Endothelial cell (in vitro differentiated cells): ENCODE results near the gene KCNQ1OT1. TPM values are rescaled to one million over a fixed set of nuclear protein-coding genes. Genes with fewer than 3 reads are reported as not detected.

Source experiments
- DNase-seq: peaks from one replicate; pipeline ENCODE4 v3.0.0; 2021; ENCODE audit warnings: low spot score
- H3K27ac Mint-ChIP-seq: one replicate; pipeline ENCODE4 v1.8.0; 2021; ENCODE audit warnings: mixed read lengths, inconsistent platforms; ENCODE audit not compliant: unreplicated experiment
- H3K27me3 Mint-ChIP-seq: one replicate; pipeline ENCODE4 v1.8.0; 2021; ENCODE audit warnings: mild to moderate bottlenecking, moderate library complexity, mixed read lengths, inconsistent platforms; ENCODE audit not compliant: unreplicated experiment
- H3K36me3 Mint-ChIP-seq: one replicate; pipeline ENCODE4 v1.8.0; 2021; ENCODE audit warnings: mild to moderate bottlenecking, low read depth, mixed read lengths, inconsistent platforms; ENCODE audit not compliant: unreplicated experiment
- H3K4me1 Mint-ChIP-seq: one replicate; pipeline ENCODE4 v1.8.0; 2021; ENCODE audit warnings: mild to moderate bottlenecking, mixed read lengths, inconsistent platforms; ENCODE audit not compliant: unreplicated experiment
- H3K4me3 Mint-ChIP-seq: one replicate; pipeline ENCODE4 v1.8.0; 2021; ENCODE audit warnings: mild to moderate bottlenecking, mixed read lengths, inconsistent platforms; ENCODE audit not compliant: unreplicated experiment
- H3K9me3 Mint-ChIP-seq: one replicate; pipeline ENCODE4 v1.8.0; 2021; ENCODE audit warnings: mixed read lengths, inconsistent platforms; ENCODE audit not compliant: unreplicated experiment
- CTCF ChIP-seq: fragments of 200-600 bp; sonication (generic); IDR thresholded peaks from one replicate; pipeline ENCODE4 v1.5.0; 2021; ENCODE audit warnings: antibody characterized with exemption; ENCODE audit not compliant: unreplicated experiment
- total RNA-seq: library from RNA; stranded (reverse); fragmentation: NEBNext Ultra II Directional; extraction: Animal tissue kit (Norgen Biotek cat#: 25700); gene quantifications from one replicate; pipeline ENCODE4 v1.2.1, GENCODE V29; 2021; ENCODE audit not compliant: unreplicated experiment

The KCNQ1OT1 gene
- total RNA-seq, 1 donor from 2014 or later, result 1.2 TPM

GRCh38 chr11:2684581-2684980 is 15.2 kb downstream of the KCNQ1OT1 start:
- peaks cover 2% of the 10 kb centered on the region for H3K27me3 Mint-ChIP-seq
- no peak for TF ChIP-seq CTCF
- peaks cover 7% of the 10 kb centered on the region for H3K4me1 Mint-ChIP-seq
- no peaks in the 10 kb centered on the region for H3K9me3 Mint-ChIP-seq
- peaks cover 6% of the 10 kb centered on the region for H3K36me3 Mint-ChIP-seq
- no peak overlapping the region for H3K27ac Mint-ChIP-seq
- no peak overlapping the region for H3K4me3 Mint-ChIP-seq
- DNase-seq, result no peak

DNA sequence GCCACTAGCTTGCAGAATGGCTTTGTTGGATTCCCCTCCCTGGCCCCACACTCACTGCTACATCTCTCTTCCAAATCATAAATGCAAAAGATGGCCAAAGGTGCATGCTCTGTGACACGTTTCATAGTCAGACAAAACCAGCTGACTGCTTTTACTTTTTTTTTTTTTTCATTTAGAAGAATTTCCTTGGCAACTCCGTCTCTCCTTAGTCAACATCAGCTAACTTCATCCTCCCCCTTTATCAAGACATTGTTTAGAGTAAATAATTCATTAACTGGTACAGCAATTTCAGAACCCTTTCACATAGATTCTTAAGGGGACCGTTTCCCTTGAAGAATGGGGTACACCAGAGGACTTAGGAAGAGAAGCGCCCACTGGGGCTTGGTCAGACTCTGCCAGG is 16.0 kb downstream of the KCNQ1OT1 start:
- no peak for DNase-seq
- H3K36me3 Mint-ChIP-seq, result peaks cover 6% of the 10 kb centered on the region
- H3K4me3 Mint-ChIP-seq, result no peak overlapping the region
- peaks cover 2% of the 10 kb centered on the region for H3K27me3 Mint-ChIP-seq
- H3K27ac Mint-ChIP-seq, result no peak overlapping the region
- H3K4me1 Mint-ChIP-seq, result peaks cover 7% of the 10 kb centered on the region
- H3K9me3 Mint-ChIP-seq, result no peaks in the 10 kb centered on the region
- TF ChIP-seq CTCF, result no peak

DNA sequence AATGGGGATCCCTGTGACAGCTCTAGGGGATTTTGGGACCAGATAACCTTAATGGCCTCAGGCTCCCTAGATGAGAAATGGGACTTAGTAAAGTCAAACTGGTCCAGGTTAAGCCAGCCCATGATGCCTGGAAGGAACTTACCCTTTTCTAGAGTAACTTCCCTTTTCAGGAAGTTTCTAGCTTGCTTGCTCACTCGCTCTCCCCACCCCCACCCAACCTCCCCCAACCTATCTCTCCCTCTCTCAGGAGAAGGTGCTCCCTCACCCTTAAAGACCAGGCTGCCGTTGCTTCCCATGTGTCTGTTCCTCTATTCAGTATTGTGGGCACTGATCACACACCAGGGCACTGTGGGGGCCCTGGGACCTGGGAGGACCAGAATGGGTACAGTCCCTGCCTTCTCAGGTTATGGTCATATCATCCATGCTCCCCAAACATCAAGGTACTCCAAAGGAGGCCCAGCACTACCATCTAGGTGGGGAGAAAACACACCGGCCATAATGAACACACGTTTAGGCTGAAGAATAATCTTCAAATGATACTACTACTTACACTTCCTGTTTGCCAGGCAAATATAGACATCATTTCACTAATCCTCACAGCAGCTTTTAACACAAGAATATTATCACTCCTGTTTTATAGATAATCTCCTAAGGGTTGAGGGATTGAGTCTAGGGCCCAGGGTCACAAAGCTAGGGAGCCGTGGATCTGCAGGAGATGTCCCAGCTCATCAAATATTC is 18.2 kb downstream of the KCNQ1OT1 start:
- H3K4me1 Mint-ChIP-seq, result peaks cover 4% of the 10 kb centered on the region
- DNase-seq, result no peak
- H3K9me3 Mint-ChIP-seq, result no peaks in the 10 kb centered on the region
- H3K36me3 Mint-ChIP-seq, result peaks cover 6% of the 10 kb centered on the region
- no peak overlapping the region for H3K27ac Mint-ChIP-seq
- no peaks in the 10 kb centered on the region for H3K27me3 Mint-ChIP-seq
- H3K4me3 Mint-ChIP-seq, result no peak overlapping the region
- TF ChIP-seq CTCF, result no peak

DNA sequence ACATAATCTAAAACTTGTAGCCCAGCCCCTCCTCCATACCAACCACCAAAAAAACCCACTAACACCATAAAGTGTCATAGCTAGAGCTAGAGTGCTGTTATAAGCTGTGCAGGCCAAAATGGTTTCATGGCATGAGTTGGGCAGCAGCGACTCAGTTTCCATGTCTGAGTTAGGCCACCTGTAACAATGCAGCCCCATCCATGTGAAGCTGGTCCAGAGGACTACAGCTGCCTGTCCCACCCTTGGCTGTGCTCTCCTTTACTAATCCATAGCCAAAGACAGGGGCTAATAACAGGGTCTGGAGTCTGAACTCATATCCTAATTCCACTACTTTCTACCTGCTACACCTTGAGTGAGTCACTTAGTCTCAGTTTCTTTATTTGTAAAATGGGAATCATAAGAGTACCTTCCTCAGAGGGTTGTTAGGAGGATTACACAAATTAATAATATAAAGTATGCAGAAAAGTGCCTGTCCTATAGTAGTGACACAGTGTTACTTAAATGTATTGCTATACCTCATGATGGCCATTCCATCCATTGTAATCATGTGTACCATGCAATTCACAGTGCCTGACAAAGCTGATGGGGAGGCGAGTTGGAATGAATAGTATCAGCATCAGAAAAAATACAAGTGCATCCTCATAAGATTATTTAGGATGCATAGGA is 20.6 kb downstream of the KCNQ1OT1 start:
- H3K27ac Mint-ChIP-seq, result no peak overlapping the region
- peaks cover 4% of the 10 kb centered on the region for H3K4me1 Mint-ChIP-seq
- no peaks in the 10 kb centered on the region for H3K27me3 Mint-ChIP-seq
- no peak for TF ChIP-seq CTCF
- no peak for DNase-seq
- H3K9me3 Mint-ChIP-seq, result no peaks in the 10 kb centered on the region
- no peak overlapping the region for H3K4me3 Mint-ChIP-seq
- H3K36me3 Mint-ChIP-seq, result peaks cover 6% of the 10 kb centered on the region

- H3K27ac Mint-ChIP-seq, result no peak overlapping the region
Observed at GRCh38 chr11:2678396-2678795, 21.4 kb downstream of the KCNQ1OT1 start.

More at GRCh38 chr11:2678396-2678795, 21.4 kb downstream of the KCNQ1OT1 start:
- DNase-seq, result no peak
- Mint-ChIP-seq H3K9me3 (no peaks in the 10 kb centered on the region), H3K36me3 (no peaks in the 10 kb centered on the region), H3K27me3 (no peaks in the 10 kb centered on the region), H3K4me1 (peaks cover 4% of the 10 kb centered on the region), H3K4me3 (no peak overlapping the region)
- TF ChIP-seq CTCF, result no peak
